Eye (tissue), 1 donor: ENCODE results near the gene ALK.

Experiments
- DNase-seq: peaks from one replicate; pipeline ENCODE4 v3.0.0-alpha.2; 2015

Gene ALK

DNA sequence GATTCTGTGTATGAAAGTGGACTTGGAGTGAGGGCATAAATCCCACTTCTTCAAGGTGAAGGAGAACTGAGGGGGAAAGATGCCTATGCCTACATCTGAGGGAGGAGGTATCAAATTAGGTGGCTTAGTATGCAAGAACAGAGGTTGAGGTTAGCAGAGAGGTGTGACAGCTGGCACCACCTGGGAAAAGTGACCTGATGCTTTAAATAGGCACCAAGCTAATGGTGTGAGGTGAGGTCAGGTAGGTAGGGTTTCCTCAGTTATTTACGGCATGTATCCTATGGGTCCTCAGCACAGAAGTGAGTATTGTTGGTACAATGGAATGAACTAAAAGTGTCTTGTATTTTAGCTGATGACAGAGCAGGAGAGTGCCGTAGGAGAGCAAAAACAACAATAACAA, 439.0 kb downstream of the ALK start:
- no peak for DNase-seq

DNA sequence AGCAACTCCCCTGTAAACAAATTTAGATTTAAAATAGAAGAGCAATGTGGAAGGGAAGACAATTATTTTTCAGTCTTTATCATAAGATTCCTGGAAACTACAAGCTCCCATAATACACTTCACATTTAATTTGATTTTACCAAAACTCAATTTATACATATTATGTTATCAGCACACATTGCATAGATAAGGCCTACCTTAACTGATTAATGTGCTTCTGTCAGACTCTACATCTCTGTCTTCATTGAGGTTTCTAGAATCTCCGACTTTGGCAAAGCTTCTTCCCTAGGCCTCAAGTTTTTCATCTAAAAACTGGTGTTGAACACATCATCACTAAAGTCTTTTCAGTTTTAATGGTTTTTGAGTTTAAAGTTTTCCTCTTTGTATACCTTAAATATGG, 440.1 kb downstream of the ALK start:
- DNase-seq: no peak

DNA sequence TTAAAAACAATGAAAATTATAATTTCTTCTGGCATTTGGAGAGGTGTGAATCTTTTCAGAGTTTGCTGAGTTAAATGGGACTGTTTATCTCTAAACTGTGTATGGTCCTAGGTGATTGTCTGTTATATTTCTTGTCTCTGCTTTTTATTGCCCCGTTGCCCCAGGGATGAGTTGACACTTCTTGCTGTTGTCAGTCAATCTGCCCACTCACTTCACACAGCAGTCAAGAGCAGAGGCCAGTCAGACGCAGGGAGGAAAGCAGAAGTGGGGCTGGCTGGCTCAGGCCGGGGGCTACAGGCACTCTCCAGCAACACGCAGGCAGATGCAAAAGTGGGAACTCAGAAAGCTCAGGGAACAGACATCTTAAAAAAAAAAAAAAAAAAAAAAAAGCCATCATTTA, 441.0 kb downstream of the ALK start:
- DNase-seq: no peak

DNA sequence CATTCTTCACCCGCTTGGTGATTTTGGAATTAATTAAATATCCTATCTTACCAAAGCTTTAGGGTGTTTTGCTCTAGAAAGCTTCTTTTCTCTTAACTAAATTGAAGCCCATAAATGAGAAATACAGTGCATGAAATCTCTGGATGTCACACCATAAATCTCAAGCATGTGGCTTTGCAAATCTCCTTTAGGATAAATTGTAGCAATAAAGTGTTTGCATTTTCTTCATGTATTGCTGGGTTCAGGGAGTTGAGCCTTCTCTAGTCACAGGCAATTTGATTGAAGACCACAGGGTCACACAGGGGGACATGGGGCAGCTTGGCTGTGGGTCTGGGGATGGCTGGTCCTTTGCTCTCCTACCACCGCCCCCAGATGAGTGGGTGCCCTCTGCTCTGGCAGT, 442.0 kb downstream of the ALK start:
- no peak for DNase-seq

DNA sequence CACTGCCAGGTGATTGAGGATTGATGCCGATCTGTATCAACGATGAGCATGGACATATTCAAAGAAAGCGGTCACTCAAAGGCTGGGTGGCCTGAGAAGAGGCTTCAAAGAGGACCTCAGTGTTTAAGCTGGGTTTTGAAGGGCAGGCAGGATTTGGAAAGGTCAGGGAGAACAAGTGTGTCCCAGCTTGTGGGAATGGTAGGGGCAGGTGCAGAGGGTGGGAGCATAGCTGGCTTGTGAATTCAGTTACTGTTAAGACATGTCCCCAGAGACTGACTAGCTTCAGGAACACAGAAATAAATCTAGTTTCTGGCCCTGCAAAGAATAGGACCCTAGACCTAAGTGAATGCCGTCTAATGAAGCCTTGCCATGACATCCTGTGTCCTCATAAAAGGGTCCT, 442.7 kb downstream of the ALK start:
- no peak for DNase-seq

DNA sequence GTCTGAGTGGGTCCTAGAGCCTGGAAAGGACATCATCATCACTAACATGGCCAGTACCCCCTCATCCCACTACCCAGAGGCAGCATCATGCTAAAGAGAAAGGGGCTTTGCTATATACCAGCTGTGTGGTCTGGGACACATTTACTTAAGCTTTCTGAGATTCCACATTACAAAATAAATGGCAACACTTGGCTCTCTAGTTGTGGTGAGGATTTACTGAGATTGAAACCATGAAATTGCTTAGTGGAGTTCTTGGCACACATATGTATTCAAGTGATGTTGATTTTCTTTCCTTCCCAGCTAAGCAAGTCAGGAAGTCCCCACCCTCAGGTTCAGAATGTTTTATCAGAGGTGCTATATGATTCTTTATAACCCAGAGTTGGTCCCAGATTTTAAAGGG, 444.2 kb downstream of the ALK start:
- DNase-seq: no peak

DNA sequence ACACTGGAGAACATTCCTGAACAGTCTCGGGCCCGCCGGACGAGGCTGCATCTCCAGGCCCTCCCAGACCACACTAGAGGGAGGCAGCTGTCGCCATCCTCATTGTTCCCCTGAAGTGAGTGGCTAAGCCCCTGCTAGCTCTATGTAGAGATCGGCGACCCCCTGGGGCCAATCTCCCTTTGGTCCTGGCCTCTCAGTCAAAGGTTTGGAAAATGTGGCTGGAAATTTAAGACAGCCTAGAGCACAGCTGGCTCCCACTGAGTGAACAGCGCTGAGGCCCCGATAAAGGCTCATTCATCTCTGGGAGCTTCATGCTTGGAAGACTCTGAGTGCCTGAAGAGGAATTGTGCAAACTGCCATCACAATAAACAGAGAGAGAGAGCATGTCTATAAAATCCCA, 445.9 kb downstream of the ALK start:
- DNase-seq: peak; percentile 78

DNA sequence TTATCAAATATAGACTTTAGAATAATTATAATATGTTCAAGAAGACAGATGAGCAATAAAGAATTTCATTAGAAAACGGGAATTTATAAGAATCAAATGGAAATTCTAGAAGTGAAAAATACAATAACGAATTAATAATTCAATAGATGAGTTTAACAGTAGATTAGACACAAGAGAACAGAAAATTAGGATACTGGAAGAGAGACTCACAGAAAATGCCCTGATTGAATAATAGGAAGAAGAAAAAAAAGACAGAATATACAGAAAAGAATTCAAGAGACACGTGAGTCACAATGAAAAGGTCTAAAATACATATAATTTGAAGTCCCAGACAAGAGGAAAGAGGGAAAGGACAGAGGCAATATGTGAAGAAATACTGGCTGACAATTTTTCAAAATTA, 451.4 kb downstream of the ALK start:
- no peak for DNase-seq

DNA sequence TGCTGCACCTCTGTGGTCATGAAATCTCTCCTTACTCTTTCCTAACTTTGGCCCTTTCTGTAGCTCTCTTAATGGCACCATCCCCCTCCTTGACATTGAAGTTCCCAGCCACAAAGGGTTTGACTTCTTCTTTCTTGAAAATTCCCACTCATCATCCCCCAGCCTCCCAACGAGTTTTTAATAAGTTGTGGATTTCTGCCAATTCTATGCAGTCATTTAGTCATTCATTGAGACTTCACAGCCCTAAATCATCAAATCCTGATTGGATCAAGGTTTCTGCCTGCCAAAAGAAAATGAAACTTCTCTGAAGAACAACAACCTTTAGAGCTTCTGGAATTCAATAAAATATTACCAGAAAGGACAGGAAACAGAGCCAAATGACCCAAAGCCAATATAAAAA, 451.9 kb downstream of the ALK start:
- no peak for DNase-seq

DNA sequence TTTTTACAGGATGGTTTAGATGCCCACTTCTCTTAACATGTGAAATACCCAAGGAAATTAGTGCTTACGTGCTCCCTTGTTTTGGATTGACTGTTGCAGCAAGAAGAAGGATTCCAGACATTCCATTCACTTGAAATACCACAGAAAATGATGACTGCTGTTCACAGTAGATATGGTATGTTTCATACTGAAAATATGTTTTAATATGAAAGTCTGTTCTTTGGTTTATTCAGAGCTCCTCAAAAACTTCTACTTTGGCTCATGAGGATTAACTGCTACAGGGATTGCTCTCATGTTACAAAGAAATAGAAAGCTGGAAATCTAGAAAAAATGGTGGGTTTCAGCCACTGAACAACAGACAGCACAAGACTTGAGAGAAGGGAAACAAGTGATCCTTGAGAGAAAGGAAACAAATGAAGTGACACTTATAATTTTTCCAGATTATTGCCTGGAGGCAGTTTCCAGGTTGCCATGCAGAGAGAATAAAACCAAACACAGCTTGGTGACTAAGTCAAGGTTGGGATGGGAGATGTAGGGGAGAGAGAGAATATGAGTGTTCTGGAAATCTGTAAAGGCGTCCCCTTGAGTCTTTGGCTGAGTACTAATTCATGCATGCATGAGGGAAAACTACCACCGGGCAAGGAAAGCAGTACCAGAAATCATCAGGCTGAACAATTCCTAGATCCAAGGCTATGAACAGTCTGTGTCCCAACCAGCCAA, 458.0 kb downstream of the ALK start:
- DNase-seq: peak; percentile 33

DNA sequence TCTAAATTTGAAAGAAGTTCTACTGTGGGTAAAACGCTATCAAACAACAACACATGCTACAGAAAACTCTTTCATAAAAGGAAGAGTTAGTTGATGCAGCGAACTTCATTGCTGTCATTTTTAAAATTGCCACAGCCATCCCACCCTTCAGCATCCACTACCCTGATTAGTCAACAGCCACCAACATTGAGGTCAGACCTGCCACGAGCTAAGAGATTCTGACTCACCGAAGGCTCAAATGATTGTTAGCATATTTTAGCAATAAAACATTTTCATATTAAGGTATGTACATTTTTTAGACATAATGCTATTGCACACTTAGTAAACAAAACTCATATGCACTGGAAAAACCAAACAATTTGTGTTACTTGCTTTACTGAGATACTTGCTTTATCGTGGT, 459.1 kb downstream of the ALK start:
- no peak for DNase-seq

DNA sequence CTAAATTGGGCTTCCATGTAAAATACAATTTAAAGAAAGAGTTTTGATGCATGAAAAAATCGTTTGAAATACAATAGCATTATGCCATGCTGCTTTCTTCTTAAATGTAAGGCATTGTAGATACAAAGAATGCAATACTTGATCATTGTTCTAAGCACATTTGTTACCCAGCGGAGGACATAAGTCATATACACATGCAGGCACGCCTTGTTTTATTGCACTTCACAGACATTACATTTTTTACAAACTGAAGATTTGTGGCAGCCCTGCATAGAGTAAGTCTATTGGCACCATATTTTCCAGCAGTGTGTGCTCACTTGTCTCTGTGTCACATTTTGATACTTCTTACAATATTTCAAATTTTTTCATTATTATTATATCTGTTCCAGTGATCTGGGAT, 461.2 kb downstream of the ALK start:
- DNase-seq: no peak

DNA sequence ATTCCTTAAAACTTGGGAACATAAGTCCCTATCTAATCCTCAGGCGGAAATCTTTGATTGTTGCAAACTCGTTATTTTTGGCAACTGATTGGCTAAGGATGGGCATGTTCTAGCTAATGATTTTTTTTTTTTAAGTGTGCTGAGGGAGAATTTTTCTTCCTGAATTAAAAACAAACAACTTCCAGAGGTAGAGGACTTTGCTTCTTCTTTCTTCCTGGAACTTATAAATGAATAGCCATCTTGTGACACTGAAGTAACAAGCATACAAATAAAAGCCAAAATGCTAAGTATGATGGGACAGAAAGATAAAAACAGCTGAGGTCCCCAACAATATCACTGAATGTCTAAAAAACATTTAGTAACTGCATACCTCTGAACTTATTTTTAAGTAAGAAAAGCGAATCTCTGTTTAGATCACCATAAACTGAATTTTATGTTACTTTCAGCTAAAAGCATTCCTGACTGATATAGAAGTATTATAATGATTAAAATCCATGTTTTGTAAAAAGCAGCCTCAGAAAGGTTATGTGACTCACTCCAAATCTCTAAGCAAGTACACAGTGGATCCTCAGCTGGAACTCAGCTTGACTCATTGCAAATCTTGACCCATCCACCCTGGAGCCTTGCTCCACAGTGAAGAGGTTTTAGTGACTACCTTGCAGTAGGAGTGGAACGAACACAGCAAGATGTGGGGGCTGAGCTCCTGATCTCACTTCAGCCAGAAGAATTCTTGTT, 461.8 kb downstream of the ALK start:
- DNase-seq: no peak

DNA sequence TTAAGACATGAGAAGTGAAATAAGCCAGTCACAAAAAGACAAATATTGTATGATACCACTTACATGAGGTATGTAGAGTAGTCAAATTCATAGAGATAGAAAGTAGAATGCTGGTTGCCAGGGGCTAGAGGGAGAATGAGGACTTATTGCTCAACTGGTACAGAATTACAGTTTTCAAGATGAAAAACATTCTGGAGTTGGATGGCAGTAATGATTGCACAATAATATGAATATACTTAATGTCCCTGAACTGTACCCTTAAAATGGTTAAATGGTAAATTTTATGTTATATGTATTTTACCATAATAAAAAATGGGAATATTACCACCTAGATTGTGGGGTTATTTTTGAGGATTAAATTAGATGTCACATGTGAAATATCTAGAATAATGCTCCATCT, 465.0 kb downstream of the ALK start:
- no peak for DNase-seq

DNA sequence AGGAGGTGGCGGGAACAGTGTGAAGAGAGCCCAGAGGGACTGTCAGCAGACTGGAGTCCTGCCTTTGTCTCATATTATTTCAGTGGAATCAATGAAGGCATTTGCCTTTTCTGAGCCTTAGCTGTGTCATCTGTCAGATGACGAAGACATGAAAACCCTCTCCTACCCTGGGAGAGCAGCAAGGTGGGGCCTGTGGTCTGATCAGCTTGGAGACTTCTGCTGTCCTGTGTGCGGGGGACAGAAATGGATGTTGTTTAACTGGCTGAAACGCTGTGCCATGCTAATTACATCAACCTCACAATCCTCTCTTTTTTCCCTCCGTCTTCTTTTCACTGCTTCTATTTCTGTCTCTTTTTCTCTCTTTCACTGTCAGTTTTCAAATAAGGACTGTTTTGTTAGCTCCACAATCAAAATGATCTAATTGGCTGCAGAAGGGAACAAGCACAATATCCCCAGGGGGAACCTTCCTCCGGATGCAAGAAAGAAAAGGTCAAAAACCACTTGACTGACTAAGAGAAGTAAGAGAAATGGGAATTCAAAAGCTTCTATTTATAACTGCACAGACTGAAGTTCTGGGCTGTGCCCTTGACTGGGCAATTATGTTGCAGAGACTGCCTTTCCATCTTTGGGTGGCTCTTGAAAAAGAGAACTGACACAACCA, 466.1 kb downstream of the ALK start:
- DNase-seq: peak; percentile 37

DNA sequence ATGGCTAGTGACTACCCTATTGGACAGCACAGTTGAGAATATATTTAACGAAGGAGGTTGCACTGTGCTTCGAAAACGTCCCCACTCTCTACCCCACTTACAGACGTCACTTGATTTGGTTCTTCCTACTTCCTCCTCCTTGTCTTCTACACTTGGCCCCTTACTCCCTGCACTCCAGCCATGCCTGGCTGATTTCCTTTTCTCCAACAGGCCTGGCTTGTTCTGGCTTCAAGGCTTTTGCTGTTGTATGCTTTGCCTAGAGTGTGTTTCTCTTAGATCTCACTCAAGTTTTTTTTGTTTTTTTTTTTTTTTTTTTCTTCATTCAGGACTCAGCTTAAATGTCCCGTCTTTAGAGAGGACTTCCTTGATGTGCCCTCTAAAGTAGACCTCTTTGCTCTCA, 469.4 kb downstream of the ALK start:
- DNase-seq: no peak

DNA sequence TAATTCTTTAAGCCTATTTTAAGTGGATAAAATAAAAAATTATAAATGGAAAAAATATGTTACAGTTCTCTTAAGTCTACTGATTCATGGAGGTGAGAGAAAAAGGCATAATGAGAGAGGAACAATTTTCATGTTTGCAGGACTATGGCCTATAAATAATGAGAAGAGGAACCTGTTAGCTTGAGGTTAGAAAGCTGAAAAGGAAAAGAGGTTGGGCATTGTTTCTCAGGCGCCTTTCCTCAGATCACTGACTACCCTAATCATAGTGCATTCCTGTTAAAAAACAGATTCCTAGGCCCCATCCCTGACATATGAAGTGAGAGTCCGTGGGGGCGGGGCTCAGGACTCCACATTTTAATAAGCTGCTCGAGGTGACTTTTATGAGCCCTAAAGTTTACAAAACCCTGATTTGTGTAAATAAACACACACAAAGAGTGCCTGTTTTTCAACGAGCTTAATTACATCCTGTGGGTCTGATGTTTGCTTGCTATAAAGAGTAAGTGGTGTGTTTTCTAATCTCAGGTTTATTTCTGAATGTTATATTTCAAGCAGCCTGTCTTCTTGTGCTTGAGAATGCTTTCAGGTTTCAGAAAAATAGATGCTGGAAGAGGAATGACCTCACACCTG, 470.7 kb downstream of the ALK start:
- no peak for DNase-seq

DNA sequence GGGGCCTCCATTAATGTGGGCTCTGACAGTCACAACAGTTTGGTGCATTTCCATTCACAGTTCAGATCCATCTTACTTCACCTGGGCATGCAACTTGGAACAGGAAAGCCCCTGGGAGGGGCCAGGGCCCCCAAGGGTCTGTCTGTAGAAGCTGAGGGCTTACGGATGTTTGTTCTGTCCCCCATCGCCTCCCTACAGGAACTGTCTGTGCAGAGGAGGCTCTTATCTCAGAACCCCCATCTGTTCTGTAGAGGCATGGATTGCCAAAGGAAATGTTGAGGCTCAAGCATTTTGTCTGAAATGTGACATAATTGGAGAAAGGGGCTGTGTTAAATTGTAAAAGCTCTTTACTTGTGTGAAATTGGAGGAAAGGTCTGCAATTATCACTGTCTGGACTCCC, 471.9 kb downstream of the ALK start:
- no peak for DNase-seq

DNA sequence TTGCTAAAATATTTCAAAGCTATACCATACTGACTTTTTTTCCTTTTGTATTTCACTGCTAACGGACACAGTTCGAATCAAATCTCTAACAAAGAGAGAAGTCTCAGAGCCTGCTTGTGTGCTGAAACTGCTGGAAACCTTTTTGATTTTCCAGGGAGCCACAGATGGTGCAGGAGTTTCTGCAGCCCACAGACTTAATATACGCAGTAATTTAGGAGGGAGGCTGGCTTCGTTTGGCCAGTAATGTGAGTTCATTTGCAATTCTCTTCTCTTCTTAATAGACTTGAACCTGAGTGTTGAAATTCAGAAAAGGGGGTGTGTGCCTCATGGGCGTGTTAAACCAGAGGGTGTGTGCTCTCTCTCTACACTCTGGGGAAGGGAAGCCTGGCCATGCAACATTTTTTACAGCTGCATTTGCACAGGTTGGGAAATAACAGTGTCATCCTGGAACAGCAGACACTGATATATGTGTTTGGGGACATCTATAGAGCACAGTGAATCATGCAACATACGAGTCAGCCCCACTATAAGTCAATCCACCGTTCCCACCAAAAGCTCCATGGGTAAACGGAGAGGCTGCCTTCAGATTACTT, 473.2 kb downstream of the ALK start:
- no peak for DNase-seq

DNA sequence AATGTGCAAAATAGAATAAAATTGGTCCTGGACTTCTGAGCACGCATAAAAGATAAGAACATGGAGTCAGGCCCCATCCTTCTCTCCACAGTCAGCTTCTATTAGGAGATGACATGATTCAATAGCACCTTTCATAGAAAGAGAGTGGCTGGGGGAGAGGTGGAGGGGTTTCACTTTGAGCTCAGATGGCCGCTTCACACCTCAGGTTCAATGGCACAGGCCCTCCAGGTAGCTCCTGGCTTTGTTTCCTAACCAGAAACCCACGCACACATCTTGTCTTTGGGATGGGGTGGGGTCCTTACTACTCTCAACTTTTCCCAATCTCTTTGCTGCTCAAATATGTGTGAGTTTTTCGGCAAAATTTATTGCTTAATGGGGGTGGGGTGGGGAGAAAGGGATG, 473.9 kb downstream of the ALK start:
- DNase-seq: no peak

DNA sequence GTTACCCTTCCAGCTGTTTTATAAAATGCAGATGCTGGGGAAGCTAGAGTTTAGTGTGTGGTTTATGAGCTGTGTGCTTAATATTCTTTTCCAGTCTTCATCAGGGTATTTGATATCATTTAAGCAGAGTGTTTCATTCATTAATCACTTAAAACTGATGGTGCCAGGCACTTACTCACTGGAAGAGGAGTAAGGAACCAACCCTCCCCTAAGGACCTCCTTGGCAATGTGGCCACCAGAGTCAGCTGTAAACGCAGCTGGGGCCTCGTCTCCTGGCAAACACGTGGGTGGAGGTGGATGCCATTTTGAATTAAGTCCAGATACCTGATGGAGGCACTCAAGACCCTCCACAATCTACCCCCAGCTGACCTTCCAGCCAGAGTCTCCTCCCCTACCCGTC, 474.5 kb downstream of the ALK start:
- DNase-seq: peak; percentile 22

DNA sequence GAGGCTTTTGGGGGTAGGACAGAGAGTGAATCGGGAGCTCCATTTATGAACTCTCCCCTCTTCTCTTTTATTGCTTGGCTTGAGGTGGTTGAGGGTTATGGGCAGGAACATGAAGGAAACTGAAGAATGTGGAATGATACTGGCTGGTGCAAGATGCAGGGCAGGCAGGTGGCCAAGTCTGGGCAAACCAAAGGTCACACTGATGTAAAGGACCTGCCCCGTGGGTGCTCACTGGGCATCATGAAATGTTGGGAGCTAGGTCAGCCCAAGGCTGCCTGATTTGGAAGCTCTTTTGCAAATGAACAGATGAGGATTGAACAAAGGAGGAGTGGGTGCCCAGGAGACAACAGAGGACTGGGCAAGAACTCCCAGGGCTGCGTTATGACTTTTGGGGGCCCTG, 477.2 kb downstream of the ALK start:
- no peak for DNase-seq

DNA sequence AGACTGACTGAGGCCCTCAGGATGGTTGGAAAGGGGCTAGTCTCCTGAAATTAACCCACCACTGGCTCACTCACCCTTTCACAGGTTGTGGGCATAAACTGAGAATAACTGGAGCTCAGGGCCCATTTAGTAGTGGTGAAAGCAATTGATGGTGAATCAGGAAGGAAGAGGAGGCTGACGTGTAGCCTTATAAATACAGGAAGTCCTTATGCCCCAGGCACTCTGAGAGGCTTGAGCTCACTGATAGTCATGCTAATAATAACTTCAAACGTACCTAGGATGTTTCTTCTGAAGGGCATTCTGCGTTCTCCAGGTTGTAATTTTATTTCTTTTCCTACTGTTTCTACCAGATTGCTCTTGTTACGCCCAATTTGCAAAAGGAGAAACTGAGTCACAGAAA, 477.8 kb downstream of the ALK start:
- DNase-seq: no peak

DNA sequence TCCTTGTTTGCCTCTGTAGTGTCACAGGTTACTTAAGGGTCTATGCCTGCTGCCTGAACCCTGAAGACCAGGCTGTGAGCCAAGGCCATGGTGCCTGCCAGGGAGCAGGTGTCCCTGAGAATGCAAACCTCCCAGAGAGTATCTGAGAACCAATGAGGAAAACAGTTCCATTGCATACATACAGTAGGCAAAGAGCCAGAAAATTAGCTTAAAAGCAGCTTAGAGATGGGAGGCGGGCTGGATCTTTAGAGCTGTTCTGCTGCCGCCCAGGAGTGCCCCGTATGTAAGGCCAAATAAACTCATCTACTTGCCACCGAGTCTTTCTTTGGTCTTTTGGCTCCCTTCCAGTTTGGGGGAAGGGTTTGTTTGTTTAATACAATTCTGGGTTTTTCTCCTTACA, 478.2 kb downstream of the ALK start:
- DNase-seq: peak; percentile 22
